ENCODE results near the gene MYBPC1. TPM values are rescaled to one million over a fixed set of nuclear protein-coding genes. Genes with fewer than 3 reads are reported as not detected.

Gene MYBPC1
- total RNA-seq, 1 experiment from 2014 or later, result not detected

DNA sequence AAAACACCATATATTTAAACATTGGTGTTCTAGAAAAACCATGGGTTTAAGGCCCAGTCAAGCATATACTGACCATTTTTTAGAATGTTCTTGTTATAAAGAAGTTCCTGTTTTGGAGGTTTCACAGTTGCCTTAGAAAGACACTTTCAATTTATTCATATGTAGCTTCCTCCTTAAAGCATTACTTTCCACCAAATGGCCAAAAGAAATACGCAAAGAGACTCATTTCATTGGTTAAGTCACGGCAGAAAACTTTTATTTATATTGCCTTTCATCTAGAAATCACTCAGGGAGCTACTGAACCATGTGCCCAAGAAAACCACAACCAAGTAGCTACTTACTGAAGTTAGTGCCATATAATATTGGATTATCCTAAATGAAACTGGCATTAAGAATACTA lies 40.0 kb downstream of the MYBPC1 start:
- Histone ChIP-seq H2BK120ac (ENCODE audit: low read depth, low read length, poor library complexity, severe bottlenecking) (no peak overlapping the region), H3K18ac (ENCODE audit: insufficient read length, low read depth, low read length) (no peak overlapping the region), H4K20me1 (ENCODE audit: control insufficient read depth, insufficient read depth, insufficient read length) (no peaks in the 10 kb centered on the region), H2BK15ac (ENCODE audit: low read depth, low read length) (no peak overlapping the region), H2BK5ac (ENCODE audit: insufficient read length, low read length) (no peak overlapping the region), H3K27ac (ENCODE audit: insufficient read length, low read depth, low read length) (no peak overlapping the region), H2AK5ac (ENCODE audit: insufficient read length, low read length) (no peak overlapping the region), H4K8ac (replicated peaks; ENCODE audit: insufficient read length, low read depth, low read length) (no peak overlapping the region), H3K56ac (ENCODE audit: insufficient read length, low read depth, low read length) (no peak overlapping the region), H2BK20ac (ENCODE audit: low read depth, low read length, poor library complexity, severe bottlenecking) (no peak overlapping the region), H4K5ac (ENCODE audit: insufficient read length, low read depth, low read length) (no peak overlapping the region), H3T11ph (ENCODE audit: low read length) (no peak overlapping the region), H3K4me2 (ENCODE audit: insufficient read depth, insufficient read length, low read length) (no peak overlapping the region), H3K23ac (ENCODE audit: insufficient read length, low read depth, low read length) (no peak overlapping the region), H2BK12ac (ENCODE audit: insufficient read length, low read depth, low read length) (no peak overlapping the region), H3K23me2 (ENCODE audit: insufficient read length, low read depth, low read length, poor library complexity, severe bottlenecking) (no peaks in the 10 kb centered on the region), H3K79me1 (ENCODE audit: insufficient read depth, low read depth, low read length, poor library complexity, severe bottlenecking) (no peaks in the 10 kb centered on the region), H3K9ac (ENCODE audit: extremely low read depth, insufficient read length, low read length) (no peak overlapping the region), H3K4ac (ENCODE audit: low read depth, low read length) (no peak overlapping the region), H3K14ac (ENCODE audit: insufficient read depth, low read length) (no peak overlapping the region), H2AFZ (ENCODE audit: low read length) (no peak overlapping the region), H3K4me1 (ENCODE audit: insufficient read depth, low read length) (no peaks in the 10 kb centered on the region), H4K91ac (ENCODE audit: insufficient read length, low read depth, low read length) (no peak overlapping the region), H3K79me2 (ENCODE audit: insufficient read depth, low read length) (no peaks in the 10 kb centered on the region), H3K27me3 (ENCODE audit: insufficient read depth, low read length) (no peaks in the 10 kb centered on the region), H3K9me3 (ENCODE audit: control insufficient read depth, low read depth, low read length) (no peaks in the 10 kb centered on the region)
- no peaks in the 10 kb centered on the region for H3K4me1 Mint-ChIP-seq
- H3K9me3 Mint-ChIP-seq, result peaks cover 0 to 2% of the 10 kb centered on the region in 2 experiments; a peak in 3 of 5 replicates
- no peak overlapping the region for H3K4me3 Mint-ChIP-seq
- DNase-seq, result no peak
- no peaks in the 10 kb centered on the region; the same call in 1 of the 2 replicates for H3K27me3 Mint-ChIP-seq (ENCODE audit: low read depth)
- H3K36me3 Mint-ChIP-seq (ENCODE audit: insufficient read depth in 1 of 3, low read depth in 3 of 3), result peaks cover 0 to 2% (median 0%) of the 10 kb centered on the region in 3 experiments; a peak in 1 of 7 replicates
- no CpG with 5 or more reads among the region's 2 CpGs for WGBS (ENCODE audit: extremely low coverage, insufficient read length, low lambda C conversion rate)
- no peak overlapping the region for H3K27ac Mint-ChIP-seq
- TF ChIP-seq, protein P1, sequence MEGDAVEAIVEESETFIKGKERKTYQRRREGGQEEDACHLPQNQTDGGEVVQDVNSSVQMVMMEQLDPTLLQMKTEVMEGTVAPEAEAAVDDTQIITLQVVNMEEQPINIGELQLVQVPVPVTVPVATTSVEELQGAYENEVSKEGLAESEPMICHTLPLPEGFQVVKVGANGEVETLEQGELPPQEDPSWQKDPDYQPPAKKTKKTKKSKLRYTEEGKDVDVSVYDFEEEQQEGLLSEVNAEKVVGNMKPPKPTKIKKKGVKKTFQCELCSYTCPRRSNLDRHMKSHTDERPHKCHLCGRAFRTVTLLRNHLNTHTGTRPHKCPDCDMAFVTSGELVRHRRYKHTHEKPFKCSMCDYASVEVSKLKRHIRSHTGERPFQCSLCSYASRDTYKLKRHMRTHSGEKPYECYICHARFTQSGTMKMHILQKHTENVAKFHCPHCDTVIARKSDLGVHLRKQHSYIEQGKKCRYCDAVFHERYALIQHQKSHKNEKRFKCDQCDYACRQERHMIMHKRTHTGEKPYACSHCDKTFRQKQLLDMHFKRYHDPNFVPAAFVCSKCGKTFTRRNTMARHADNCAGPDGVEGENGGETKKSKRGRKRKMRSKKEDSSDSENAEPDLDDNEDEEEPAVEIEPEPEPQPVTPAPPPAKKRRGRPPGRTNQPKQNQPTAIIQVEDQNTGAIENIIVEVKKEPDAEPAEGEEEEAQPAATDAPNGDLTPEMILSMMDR (conservative IDR thresholded peaks at IDR 0.05), result no peak
